SK-N-SH (cell line): ENCODE results near the gene KCNK4.

Source experiments
- CHD2 ChIP-seq: fragments of 150-350 bp; IDR thresholded peaks from 2 replicates; pipeline ENCODE4 v1.6.1; 2018; ENCODE audit warnings: low read length; ENCODE audit not compliant: partially characterized antibody
- EZH2phosphoT487 ChIP-seq: fragments of 200-600 bp; sonication (generic); IDR thresholded peaks from 2 replicates; pipeline ENCODE4 v1.6.1; 2017; ENCODE audit warnings: low read depth, mixed run types, mild to moderate bottlenecking, antibody characterized with exemption, moderate library complexity, borderline replicate concordance
- GATA2 ChIP-seq: sonication (generic); formaldehyde crosslinking; IDR thresholded peaks from 2 replicates; pipeline ENCODE4 v1.5.0; 2020; ENCODE audit warnings: mild to moderate bottlenecking, missing genetic modification reagents
- RFX5 ChIP-seq: IDR thresholded peaks from 2 replicates; pipeline ENCODE4 v1.6.1; 2012; ENCODE audit warnings: mild to moderate bottlenecking, improper control_type of control experiment, low read length
- TF ChIP-seq, protein P1 (sequence below): fragments of 200-600 bp; sonication (generic); IDR thresholded peaks from 2 replicates; pipeline ENCODE4 v1.6.1; 2017; ENCODE audit warnings: antibody characterized with exemption, mild to moderate bottlenecking, moderate library complexity
- TF ChIP-seq, protein P2 (sequence below): IDR thresholded peaks from 2 replicates; pipeline ENCODE4 v1.4.0; 2012; ENCODE audit warnings: low read depth
- TF ChIP-seq, protein P3 (sequence below): fragments of 150-350 bp; IDR thresholded peaks from 2 replicates; pipeline ENCODE4 v1.6.1; 2017; ENCODE audit warnings: antibody characterized with exemption, low read length, low read depth, borderline replicate concordance

DNA sequence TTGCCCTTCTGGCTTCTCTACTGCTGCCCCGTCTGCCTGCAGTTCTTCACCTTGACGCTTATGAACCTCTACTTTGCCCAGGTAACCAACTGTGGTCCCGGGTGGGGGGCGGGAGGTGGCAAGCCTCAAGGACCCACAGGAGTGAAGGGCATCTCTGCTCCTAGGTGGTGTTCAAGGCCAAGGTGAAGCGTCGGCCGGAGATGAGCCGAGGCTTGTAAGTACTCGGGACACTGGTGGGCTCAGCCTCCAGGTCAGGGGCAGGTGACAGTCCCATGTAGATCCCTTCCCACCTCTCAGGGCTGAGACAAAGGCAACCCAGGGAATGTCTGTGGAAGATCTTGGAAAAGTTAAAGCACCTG, 4.3 kb upstream of the KCNK4 start:
- TF ChIP-seq, protein P1, sequence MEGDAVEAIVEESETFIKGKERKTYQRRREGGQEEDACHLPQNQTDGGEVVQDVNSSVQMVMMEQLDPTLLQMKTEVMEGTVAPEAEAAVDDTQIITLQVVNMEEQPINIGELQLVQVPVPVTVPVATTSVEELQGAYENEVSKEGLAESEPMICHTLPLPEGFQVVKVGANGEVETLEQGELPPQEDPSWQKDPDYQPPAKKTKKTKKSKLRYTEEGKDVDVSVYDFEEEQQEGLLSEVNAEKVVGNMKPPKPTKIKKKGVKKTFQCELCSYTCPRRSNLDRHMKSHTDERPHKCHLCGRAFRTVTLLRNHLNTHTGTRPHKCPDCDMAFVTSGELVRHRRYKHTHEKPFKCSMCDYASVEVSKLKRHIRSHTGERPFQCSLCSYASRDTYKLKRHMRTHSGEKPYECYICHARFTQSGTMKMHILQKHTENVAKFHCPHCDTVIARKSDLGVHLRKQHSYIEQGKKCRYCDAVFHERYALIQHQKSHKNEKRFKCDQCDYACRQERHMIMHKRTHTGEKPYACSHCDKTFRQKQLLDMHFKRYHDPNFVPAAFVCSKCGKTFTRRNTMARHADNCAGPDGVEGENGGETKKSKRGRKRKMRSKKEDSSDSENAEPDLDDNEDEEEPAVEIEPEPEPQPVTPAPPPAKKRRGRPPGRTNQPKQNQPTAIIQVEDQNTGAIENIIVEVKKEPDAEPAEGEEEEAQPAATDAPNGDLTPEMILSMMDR = no peak
- TF ChIP-seq, protein P2, sequence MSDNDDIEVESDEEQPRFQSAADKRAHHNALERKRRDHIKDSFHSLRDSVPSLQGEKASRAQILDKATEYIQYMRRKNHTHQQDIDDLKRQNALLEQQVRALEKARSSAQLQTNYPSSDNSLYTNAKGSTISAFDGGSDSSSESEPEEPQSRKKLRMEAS = no peak
- no peak for TF ChIP-seq EZH2phosphoT487
- no peak for TF ChIP-seq CHD2
- TF ChIP-seq, protein P3, sequence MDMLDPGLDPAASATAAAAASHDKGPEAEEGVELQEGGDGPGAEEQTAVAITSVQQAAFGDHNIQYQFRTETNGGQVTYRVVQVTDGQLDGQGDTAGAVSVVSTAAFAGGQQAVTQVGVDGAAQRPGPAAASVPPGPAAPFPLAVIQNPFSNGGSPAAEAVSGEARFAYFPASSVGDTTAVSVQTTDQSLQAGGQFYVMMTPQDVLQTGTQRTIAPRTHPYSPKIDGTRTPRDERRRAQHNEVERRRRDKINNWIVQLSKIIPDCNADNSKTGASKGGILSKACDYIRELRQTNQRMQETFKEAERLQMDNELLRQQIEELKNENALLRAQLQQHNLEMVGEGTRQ = no peak
- no peak for TF ChIP-seq GATA2 (CRISPR knock-in tag)
- no peak for TF ChIP-seq RFX5
